Erythroblast (primary cell): ENCODE measurements around the gene C5.

Source experiments
- DNase-seq, 2 experiments: peaks; one replicate each; lab custom pipeline; 2025; lab: John Stamatoyannopoulos, UW
- GATA1 ChIP-seq: IDR thresholded peaks from 2 replicates; pipeline ENCODE4 v1.6.1; 2011; ENCODE audit warnings: low read depth, mild to moderate bottlenecking, control low read depth, low read length, moderate library complexity
- POLR2A ChIP-seq: IDR thresholded peaks from 2 replicates; pipeline ENCODE4 v1.6.1; 2011; ENCODE audit warnings: mild to moderate bottlenecking, low read length

C5 gene

DNA sequence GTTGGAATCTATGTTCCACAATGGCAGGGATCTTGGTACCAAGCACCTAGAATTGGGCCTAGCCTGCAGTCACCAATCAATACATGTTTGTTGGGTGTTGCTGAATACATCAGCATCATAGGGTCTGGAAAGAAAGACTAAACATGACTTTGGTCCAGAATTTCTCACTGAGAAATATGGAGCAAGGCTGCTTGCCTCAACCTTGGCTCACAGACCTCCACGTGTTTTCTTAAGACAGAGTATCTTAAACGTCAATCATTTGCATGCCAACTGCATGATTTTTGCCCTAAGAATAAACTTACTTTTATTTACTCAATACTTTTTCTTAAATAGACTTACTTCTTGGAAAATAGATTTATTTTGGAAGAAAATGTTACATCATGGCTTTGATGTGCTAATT lies 100.8 kb downstream of the C5 start:
- no peak for DNase-seq
- TF ChIP-seq GATA1 (no peak), POLR2A (no peak)

DNA sequence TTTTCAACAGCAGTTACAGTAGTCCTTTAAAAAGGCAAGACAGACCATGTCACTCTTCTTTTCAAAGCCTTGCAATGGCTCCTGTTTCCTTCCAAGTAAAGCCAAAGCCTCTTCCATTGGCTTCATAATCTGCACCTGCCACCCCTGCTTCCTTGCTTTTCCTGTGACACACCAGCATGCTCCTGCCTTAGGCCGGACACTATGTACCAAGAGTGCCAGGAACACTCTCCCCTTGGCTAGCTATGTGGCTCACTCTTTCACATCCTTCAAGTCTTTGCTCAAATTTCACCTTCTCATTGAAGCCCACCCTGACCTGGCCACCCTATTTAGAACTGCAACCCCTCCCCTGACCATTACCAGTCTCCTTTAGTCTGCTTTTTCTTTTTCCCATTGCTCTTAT lies 101.3 kb downstream of the C5 start:
- no peak for DNase-seq
- TF ChIP-seq GATA1 = no peak
- no peak for TF ChIP-seq POLR2A

DNA sequence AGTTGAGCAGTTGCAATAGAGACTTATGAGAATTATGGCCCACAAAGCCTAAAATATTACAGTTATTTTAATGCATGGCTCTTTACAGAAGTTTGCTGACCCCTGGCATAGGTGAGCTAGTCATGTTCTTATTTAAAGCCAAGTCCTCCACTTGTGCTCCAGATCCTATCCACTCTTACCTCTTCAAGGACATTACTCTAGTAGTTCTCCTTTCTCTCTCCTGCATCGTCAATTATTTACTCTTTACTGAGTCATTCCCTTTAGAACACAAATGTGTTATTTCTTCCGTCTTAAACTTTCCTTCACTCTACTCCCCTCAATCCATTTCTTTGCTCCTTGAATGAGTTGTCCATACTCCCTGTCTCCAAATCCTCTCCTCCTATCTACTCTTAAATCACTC lies 102.9 kb downstream of the C5 start:
- no peak for TF ChIP-seq GATA1
- no peak for TF ChIP-seq POLR2A
- DNase-seq = no peak

DNA sequence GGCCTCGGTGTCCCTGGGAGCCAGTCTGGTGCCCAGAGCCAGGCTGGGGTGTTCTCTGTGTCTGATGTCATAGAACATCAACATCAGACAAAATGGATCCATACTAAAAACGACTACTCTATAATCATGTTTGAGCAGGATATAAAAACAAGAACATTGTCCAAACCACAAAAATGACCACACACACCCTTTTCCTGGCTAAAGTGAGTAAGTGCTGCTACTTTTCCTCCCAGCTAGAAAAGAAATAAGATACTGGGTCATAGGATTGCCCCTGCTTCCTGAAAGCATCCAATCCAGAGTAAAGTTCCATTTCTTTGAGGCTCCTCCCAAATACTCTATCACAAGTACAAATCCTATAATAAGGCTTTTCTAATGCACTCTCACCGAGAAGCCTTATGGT lies 103.8 kb downstream of the C5 start:
- no peak for DNase-seq
- TF ChIP-seq POLR2A (no peak), GATA1 (no peak)

DNA sequence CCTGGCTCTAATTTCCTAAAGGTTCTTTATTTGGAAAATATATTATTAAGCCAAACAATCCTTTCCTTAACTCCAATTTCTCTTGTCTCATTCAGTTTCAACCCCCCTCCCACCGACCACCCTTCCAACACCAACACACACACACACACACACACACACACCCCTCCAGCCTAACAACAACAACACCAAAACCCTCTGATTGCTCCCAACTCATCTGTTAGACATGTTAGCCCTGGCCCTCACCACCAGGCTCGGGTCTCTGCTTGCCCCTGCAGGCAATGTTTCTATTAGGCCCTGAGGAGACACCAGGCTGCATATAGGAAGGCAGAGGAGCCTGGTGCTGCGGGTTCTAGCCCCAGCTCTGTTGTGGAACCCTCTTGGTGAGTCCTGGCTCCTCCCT lies 105.1 kb downstream of the C5 start:
- TF ChIP-seq POLR2A (no peak), GATA1 (no peak)
- DNase-seq = no peak

DNA sequence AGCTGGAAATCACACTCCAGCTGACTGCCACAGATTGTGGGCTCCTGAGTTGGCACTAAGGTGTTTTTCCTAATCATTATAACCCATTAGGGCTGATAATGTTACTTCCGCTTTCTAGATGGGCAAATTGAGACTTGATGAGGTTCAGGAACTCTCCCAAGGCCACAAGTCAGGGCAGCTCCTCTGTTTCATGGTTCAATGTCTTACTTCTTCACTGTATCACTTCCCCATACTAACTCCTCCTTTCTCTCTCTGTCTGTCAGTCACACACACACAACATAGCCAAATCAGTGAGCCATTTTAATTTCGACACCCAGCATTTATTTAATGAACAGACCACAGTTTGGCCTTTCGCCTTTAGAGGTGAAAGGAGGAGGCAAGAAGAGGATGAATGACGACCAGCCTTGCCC lies 105.6 kb downstream of the C5 start:
- DNase-seq = no peak
- no peak for TF ChIP-seq GATA1
- no peak for TF ChIP-seq POLR2A

DNA sequence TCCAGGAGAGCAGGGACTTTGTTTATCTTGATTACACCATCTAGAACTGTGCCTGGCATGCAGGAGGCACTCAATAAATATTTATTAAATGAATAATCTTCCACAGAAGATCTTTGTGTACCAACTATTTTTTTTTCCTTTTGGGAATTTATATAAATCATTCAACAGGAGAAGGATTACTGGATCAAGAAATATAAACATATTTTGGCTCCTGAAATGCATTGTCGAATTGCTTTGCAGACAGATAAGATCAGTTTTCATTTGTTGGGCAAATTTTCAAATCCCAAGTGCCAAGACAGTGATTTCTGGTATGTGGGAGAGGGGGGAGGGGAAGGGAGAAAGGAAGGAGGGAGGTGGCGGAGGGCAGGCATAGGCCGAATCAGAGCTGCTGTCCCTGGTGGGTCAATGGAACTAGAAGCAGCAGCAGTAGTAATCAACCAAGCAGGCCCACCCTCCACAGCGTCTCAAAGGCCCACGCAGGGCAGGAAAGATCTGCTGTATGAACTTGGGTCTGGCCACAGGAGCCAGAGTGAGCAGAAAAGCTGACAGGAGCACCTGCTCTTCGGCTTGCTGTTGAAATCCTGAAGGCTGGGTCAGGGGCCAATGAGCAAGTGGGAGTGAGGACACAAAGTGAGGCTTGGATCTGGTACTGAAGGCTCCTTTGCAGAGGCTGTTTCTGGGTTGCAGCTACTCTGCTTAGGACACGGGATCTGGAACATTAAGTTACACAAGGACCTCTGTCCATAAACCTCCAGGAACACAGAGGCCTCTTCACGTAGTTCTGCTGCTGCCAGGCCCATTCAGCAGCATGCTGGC lies 107.7 kb downstream of the C5 start:
- no peak for TF ChIP-seq GATA1
- TF ChIP-seq POLR2A = no peak
- no peak for DNase-seq

DNA sequence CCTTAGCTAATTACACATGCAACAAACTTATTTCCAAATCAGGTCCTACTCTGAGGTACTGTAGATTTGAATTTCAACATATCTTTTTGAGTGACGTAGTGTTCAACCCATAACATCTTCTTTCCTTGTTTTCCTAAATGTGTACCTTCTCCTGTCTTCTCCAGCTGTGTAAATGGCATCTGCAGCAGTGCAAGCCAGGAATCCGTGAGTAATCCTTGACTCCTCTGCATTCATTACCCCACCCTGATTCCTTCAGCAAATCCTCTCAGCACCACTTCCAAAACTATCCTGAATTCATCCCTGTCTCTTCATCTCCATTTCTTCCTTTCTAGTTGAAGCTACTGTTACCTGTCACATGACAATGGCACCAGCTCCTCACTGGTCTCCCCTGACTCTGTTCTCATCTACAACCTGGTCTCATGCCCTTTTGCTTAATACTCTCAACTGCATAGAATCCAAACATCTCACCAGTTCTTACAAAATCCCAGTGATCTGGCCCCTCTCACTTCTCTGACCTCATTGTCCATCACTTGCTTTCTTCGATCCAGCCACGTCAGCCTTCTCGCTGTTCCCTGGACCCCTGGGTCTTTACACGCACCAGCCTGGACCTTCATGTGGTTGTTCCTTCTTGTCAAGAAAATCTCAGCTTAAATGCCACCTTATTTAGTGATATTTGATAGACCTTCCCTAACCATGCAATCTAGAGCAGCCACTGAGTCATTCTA lies 108.9 kb downstream of the C5 start:
- TF ChIP-seq GATA1 (no peak), POLR2A (no peak)
- DNase-seq = no peak

DNA sequence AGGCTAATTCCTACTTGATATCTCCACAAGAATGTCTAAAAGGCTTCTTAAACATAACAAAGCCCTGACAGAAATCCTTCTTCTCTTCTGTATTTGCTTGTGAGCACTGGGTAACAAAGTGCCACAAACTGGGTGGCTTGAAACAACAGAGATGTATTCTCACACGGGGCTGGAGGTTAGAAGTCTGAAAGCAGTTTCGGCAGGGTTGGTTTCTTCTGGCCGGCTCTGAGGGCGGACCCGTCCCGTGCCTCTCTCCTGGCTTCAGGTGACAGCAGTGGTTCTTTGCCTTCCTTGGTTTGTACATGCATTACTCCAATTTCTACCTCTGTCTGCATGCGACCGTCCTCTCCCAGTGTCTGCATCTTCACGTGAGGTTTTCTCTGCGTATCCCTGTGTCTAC lies 109.5 kb downstream of the C5 start:
- no peak for TF ChIP-seq GATA1
- TF ChIP-seq POLR2A = no peak
- no peak for DNase-seq

DNA sequence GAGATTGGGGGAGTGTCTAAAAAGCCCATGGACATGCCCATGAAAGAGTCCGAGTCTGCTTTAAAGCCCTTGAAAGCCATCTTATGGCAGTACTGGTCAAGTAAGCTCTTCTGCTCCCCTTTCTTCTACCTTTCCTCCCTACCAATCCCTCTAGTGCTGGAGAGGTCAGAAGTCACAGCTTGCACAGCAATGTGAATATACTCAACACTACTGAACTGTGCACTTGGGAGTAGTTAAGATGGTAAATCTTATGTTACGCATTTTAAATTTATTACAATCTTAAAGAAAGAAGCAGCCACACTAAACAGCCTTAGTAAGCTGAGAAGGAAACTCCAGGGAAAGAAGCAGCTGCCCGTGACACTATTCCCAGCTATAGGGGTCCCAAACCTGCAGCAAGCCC lies 111.2 kb downstream of the C5 start:
- TF ChIP-seq POLR2A (no peak), GATA1 (no peak)
- DNase-seq = no peak

DNA sequence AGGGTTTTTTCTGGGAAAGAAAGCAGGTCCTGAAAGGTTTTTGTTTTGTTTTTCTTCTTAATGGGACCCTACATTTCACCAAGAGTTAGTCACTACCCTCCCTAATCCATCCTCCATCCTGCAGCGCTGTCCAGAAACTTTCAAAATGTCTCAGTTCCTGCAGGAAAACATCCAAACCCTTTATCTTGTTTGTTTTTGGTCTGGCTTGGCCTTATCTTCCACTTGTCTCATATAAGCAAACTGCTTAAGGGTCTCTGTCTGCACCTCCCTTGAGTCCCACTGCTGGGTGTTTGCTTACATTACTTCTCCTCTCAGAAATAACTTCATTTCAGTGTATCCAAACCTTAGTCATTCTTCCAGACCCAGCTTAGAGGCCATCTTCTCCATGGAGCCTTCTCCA lies 112.5 kb downstream of the C5 start:
- no peak for DNase-seq
- TF ChIP-seq GATA1 = no peak
- no peak for TF ChIP-seq POLR2A

DNA sequence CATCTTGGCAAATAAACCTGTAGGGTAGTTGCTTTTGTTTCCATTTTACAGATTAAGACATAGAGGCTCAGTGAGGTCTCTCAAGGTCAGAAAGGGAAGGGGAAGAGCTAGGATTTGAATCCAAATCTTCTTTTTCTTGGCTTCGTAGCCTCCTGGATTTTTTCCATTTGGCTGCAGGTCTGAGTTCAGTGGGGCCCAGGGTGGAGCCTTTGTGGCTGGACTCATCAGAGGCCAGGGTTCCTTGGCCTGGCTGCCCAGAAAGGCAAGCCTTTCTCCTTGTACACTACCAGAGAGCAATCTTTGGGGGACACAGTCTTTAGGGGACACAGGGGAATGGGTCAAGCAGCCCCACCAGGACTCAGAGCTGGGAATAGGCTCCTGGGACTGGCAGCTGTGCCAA lies 112.9 kb downstream of the C5 start:
- TF ChIP-seq GATA1 (no peak), POLR2A (no peak)
- DNase-seq = no peak

DNA sequence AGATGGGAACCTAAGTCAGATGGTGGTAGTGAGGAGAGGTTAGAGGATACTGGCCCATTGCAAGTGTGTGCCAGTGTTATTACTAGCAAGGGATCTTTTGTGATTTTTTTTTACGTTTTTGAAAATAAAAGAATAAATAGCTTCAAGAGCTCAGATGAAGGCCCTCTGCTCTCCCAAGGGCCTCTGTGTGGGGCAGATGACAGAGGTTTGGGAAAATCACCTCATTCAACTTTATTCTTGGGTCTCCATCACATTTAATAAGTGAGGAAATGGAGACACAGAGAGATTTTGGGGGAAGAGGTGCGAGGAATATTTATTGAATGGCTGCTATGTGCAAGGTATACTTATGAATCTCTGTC lies 113.3 kb downstream of the C5 start:
- no peak for TF ChIP-seq GATA1
- no peak for TF ChIP-seq POLR2A
- DNase-seq = no peak

DNA sequence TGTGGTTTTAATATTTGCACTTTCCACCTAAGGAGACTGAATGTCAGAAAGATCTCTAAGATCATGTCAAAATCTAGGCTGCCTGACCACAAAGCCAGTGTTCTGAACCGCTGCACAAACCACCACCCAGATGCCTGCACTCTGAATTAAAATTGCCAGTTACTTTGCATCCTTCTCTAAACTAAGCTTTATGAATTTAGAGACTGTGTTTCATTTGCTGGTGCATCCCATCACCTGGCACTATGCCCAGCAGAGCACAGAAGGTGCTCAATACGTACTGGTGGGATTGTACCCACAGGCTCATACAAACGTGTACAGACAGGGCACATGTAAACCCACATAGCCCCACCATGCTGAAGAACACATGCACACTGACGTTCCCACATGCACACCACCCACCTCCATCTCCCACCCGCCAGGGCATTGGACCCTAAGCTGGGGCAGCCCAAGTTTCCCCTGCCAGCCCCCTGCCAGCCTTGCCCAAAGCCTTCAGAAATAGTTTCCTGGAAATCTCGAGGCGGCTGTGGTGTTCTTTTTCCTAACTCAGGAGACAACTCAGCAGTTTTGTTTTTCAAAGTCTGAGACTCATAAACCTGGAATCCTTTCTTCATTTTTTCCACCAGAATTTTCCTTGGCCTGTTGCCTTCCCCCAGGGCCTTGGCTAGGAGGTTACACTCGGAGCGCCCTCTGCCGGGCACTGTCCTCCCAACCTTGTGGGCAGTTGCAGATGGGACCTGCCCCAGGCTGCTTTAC lies 113.9 kb downstream of the C5 start:
- DNase-seq = peak; percentile 81 to 90
- no peak for TF ChIP-seq POLR2A
- TF ChIP-seq GATA1 = no peak
